ENCODE measurements around the gene ALG9.

ALG9 gene

DNA sequence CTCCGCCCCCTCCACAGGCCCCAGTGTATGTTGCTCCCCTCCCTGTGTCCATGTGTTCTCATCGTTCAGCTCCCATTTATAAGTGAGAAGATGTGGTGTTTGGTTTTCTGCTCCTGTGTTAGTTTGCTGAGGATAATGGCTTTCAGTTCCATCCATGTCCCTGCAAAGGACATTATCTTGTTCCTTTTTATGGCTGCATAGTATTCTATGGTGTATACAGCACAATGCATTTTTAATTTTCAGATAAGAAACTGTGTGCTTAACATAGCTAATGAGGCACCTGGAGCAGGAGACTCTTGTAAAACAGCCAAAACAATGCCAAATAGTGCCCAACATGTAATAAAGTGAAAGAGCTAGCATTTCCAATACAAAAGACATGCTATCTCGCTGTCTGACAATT lies 21.8 kb downstream of the ALG9 start:
- POLR2A ChIA-PET: no interaction called here
- CTCF ChIA-PET: interaction anchor here (0.8 to 4.2 kb wide), 7 partner anchors 8 to 263 kb away, joined by 3 to 20 read pairs (median 3); no protein-coding TSS in a partner anchor
- DNase-seq (ENCODE audit: extremely low spot score): no peak
- TF ChIP-seq CTCF (IDR thresholded peaks at IDR 0.05; ENCODE audit: control extremely low read depth, extremely low read depth, low read depth, missing control alignments): no peak

DNA sequence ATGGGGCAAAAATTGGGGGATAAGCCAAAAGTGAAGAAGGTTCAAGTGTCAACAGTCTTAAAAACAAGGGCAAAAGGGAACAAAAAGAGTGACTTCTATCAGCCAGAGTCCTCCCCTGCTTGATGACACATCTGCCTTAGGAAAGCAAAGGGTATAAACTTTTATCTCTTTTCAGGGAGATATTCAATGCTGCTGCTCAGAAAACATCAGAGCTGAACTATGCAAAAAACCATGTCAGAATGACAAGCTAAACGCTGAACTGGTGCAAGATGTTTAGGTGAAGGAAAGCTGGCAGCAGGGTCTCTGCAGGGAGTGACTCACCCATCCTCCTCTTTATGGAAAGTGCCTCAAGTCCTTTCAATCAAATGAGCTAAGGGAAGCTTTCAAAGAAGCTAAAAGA lies 24.7 kb downstream of the ALG9 start:
- DNase-seq (ENCODE audit: extremely low spot score): no peak
- POLR2A ChIA-PET: no interaction called here

DNA sequence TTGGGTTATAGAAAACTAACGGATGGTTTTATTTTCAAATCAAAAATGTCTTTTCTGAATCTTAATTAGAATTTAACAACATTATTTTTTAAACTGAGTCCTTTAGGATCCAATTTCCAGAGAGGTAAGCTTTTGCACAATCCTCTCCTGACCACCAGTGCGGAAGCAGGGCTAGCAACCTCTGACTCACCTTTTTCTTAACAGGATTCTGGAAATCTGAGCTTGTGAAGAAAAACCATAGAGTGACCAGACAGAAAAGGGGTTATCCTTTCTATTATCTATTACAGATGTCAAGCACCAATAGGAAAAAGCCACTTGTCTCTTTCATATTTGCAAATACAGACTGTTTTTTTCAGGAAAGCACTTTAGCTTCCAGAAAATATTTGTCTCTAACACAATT lies 25.3 kb downstream of the ALG9 start:
- ChIA-PET CTCF (interaction anchor here (1.0 to 8.7 kb wide), 12 partner anchors 11 to 417 kb away, joined by 3 to 80 read pairs (median 7); partner anchors contain the start of gene ALG9), POLR2A (no interaction called here)
- DNase-seq (ENCODE audit: extremely low spot score): no peak
- no peak for TF ChIP-seq CTCF (IDR thresholded peaks at IDR 0.05; ENCODE audit: control extremely low read depth, extremely low read depth, low read depth, missing control alignments)

More for the DNA sequence above, 24.7 kb downstream of the ALG9 start:
- CTCF ChIA-PET: interaction anchor here (1.0 to 8.7 kb wide), 12 partner anchors 10 to 417 kb away, joined by 3 to 80 read pairs (median 7); partner anchors contain the start of gene ALG9
- no peak for TF ChIP-seq CTCF (IDR thresholded peaks at IDR 0.05; ENCODE audit: control extremely low read depth, extremely low read depth, low read depth, missing control alignments)

GRCh38 chr11:111845276-111846028 lies 25.9 kb downstream of the ALG9 start:
- POLR2A ChIA-PET: no interaction called here
- no peak for TF ChIP-seq CTCF (IDR thresholded peaks at IDR 0.05; ENCODE audit: control extremely low read depth, extremely low read depth, low read depth, missing control alignments)
- no peak for DNase-seq (ENCODE audit: extremely low spot score)
- CTCF ChIA-PET: interaction anchor here (1.0 to 8.7 kb wide), 10 partner anchors 11 to 258 kb away, joined by 3 to 80 read pairs (median 10); partner anchors contain the start of gene ALG9

- no peak for TF ChIP-seq CTCF (IDR thresholded peaks at IDR 0.05; ENCODE audit: control extremely low read depth, extremely low read depth, low read depth, missing control alignments)
- DNase-seq (ENCODE audit: extremely low spot score): no peak
- POLR2A ChIA-PET: no interaction called here
- CTCF ChIA-PET: interaction anchor here (1.0 to 8.7 kb wide), 11 partner anchors 7 to 277 kb away, joined by 3 to 80 read pairs (median 9); partner anchors contain the start of gene ALG9
Observed at GRCh38 chr11:111843661-111844060, 27.7 kb downstream of the ALG9 start.

- ChIA-PET CTCF (interaction anchor here (0.8 to 8.7 kb wide), 30 partner anchors 8 to 1843 kb away, joined by 3 to 80 read pairs (median 6); partner anchors contain the start of genes ALG9 and SIK2), POLR2A (no interaction called here)
- TF ChIP-seq CTCF (IDR thresholded peaks at IDR 0.05; ENCODE audit: control extremely low read depth, extremely low read depth, low read depth, missing control alignments): peak; percentile 82
- DNase-seq (ENCODE audit: extremely low spot score): peak; percentile 70
Observed at GRCh38 chr11:111841370-111842053, 29.9 kb downstream of the ALG9 start.
